HEK293T (cell line): ENCODE measurements around the gene UBE2S.

Experiments used
- CTCF ChIA-PET: fragments of 350-600 bp; formaldehyde crosslinking; extraction: SDS; loops from one replicate; lab custom pipeline; 2021; ENCODE audit warnings: antibody characterized with exemption, inconsistent platforms; lab: Yijun Ruan, JAX
- POLR2A ChIA-PET: fragments of 350-600 bp; formaldehyde crosslinking; extraction: SDS; loops from one replicate; lab custom pipeline; 2020; ENCODE audit warnings: antibody characterized with exemption, inconsistent platforms; lab: Yijun Ruan, JAX
- DNase-seq: peaks from one replicate; pipeline ENCODE4 v3.0.0; 2012; ENCODE audit warnings: mixed read lengths; ENCODE audit errors: extremely low spot score
- ARNT ChIP-seq: fragments of 450-650 bp; IDR thresholded peaks from 2 replicates; pipeline ENCODE4 v1.6.1; 2017; ENCODE audit warnings: mild to moderate bottlenecking
- BHLHE40 ChIP-seq: fragments of 450-650 bp; IDR thresholded peaks from 2 replicates; pipeline ENCODE4 v1.6.1; 2016; ENCODE audit warnings: mild to moderate bottlenecking, moderate library complexity, borderline replicate concordance
- CTBP1 ChIP-seq: fragments of 450-650 bp; IDR thresholded peaks from 2 replicates; pipeline ENCODE4 v1.6.1; 2016; ENCODE audit warnings: borderline replicate concordance
- ELF4 ChIP-seq: fragments of 450-650 bp; IDR thresholded peaks from 2 replicates; pipeline ENCODE4 v1.6.1; 2017; ENCODE audit warnings: antibody characterized with exemption
- FOXA1 ChIP-seq: fragments of 450-650 bp; IDR thresholded peaks from 2 replicates; pipeline ENCODE4 v1.6.1; 2016; ENCODE audit warnings: mild to moderate bottlenecking
- FOXK2 ChIP-seq: fragments of 450-650 bp; IDR thresholded peaks from 2 replicates; pipeline ENCODE4 v1.6.1; 2016; ENCODE audit warnings: mild to moderate bottlenecking
- FOXM1 ChIP-seq: fragments of 450-650 bp; IDR thresholded peaks from 2 replicates; pipeline ENCODE4 v1.6.1; 2017; ENCODE audit warnings: mild to moderate bottlenecking, borderline replicate concordance
- HDGF ChIP-seq: fragments of 450-650 bp; IDR thresholded peaks from 2 replicates; pipeline ENCODE4 v1.6.1; 2017; ENCODE audit warnings: antibody characterized with exemption, borderline replicate concordance
- L3MBTL2 ChIP-seq: fragments of 450-650 bp; conservative IDR thresholded peaks from 2 replicates; pipeline ENCODE4 v1.6.1; 2016; ENCODE audit warnings: mild to moderate bottlenecking
- LEF1 ChIP-seq: fragments of 450-650 bp; IDR thresholded peaks from 2 replicates; pipeline ENCODE4 v1.6.1; 2017; ENCODE audit warnings: mild to moderate bottlenecking, borderline replicate concordance
- NFRKB ChIP-seq: fragments of 450-650 bp; IDR thresholded peaks from 2 replicates; pipeline ENCODE4 v1.6.1; 2016; ENCODE audit warnings: mild to moderate bottlenecking, moderate library complexity
- PKNOX1 ChIP-seq: fragments of 450-650 bp; IDR thresholded peaks from 2 replicates; pipeline ENCODE4 v1.6.1; 2016
- SP1 ChIP-seq: fragments of 450-650 bp; IDR thresholded peaks from 2 replicates; pipeline ENCODE4 v1.6.1; 2017
- SUZ12 ChIP-seq: fragments of 450-650 bp; IDR thresholded peaks from 2 replicates; pipeline ENCODE4 v1.6.1; 2016; ENCODE audit warnings: mild to moderate bottlenecking
- TARDBP ChIP-seq: fragments of 450-650 bp; IDR thresholded peaks from 2 replicates; pipeline ENCODE4 v1.6.1; 2016
- ZNF384 ChIP-seq: fragments of 450-650 bp; IDR thresholded peaks from 2 replicates; pipeline ENCODE4 v1.6.1; 2016

Gene UBE2S

GRCh38 chr19:55352040-55352439, 55.5 kb downstream of the UBE2S start:
- no peak for TF ChIP-seq FOXA1
- TF ChIP-seq ARNT = no peak
- no peak for TF ChIP-seq ELF4
- no peak for TF ChIP-seq CTBP1
- no peak for TF ChIP-seq BHLHE40
- TF ChIP-seq SP1 = no peak
- no peak for TF ChIP-seq LEF1
- TF ChIP-seq PKNOX1 = no peak
- DNase-seq = no peak
- POLR2A ChIA-PET = interaction anchor here (2.0 kb wide), 1 partner anchor 11 kb away, joined by 5 read pairs; no protein-coding TSS in a partner anchor
- CTCF ChIA-PET = no interaction called here

DNA sequence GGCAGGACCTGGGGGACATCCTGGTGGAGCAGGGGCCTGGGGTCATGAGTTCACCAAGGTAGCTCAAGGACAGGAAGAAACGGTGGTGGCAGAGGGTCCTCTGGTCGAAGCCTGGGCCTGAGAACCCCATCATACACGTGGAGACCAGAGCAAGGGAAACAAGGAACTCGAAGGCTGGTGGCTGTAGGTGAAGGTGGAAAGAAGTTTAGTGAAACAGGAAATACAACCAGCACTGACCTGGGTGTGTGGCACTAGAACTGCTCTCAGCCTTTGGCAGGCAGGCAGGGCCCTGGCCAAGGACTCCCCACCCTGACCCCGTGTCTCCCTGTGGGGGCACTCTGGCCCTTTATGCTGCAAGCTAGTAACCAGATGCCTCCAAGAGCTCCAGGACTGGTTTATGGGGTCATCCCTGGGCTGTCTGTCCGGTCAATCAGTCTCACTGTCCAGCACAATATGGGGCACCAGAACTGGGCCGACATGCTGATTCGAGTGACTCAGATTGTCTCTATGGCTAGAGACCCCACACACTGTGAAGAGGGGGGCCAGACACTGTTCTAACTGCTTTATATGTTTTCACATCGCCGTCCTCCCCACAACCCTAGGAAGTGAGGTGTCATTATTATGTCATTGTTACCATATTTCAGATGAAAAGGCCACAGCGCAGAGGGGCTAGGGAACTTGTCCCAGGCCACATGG, 56.8 kb downstream of the UBE2S start:
- no peak for TF ChIP-seq L3MBTL2
- TF ChIP-seq ELF4 = no peak
- TF ChIP-seq ZNF384 = no peak
- no peak for TF ChIP-seq LEF1
- no peak for TF ChIP-seq FOXK2
- TF ChIP-seq SUZ12 = no peak
- no peak for TF ChIP-seq HDGF
- TF ChIP-seq SP1 = no peak
- no peak for TF ChIP-seq FOXA1
- no peak for TF ChIP-seq CTBP1
- no peak for TF ChIP-seq PKNOX1
- no peak for TF ChIP-seq FOXM1
- TF ChIP-seq NFRKB = no peak
- no peak for TF ChIP-seq BHLHE40
- TF ChIP-seq TARDBP = no peak
- no peak for TF ChIP-seq ARNT
- no peak for DNase-seq
- ChIA-PET CTCF (no interaction called here), POLR2A (interaction anchor here (0.6 to 3.7 kb wide), 3 partner anchors 12 to 87 kb away, joined by 3 to 27 read pairs (median 3); partner anchors contain the start of gene KMT5C)
